ENCODE measurements around the gene CTNNAL1.

DNA sequence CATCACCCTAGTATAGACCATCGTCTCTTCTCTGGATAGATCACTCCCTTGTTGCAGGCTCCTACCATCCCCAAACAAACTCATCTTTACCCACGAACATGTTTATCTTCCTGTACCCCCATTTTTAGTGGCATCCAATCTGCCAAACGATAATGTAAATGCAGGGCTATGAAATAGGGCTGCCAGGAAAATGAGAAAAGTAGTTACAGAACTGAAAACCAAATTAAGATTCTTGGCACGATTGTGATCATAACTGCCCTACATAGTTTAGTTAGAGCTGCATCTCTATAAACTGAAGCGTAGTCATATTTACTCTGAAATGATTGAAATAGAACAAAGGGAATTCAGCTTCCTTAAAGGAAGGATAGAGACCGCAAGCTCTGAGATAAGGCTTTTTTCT is 53.0 kb downstream of the CTNNAL1 start:
- TF ChIP-seq, protein P1, sequence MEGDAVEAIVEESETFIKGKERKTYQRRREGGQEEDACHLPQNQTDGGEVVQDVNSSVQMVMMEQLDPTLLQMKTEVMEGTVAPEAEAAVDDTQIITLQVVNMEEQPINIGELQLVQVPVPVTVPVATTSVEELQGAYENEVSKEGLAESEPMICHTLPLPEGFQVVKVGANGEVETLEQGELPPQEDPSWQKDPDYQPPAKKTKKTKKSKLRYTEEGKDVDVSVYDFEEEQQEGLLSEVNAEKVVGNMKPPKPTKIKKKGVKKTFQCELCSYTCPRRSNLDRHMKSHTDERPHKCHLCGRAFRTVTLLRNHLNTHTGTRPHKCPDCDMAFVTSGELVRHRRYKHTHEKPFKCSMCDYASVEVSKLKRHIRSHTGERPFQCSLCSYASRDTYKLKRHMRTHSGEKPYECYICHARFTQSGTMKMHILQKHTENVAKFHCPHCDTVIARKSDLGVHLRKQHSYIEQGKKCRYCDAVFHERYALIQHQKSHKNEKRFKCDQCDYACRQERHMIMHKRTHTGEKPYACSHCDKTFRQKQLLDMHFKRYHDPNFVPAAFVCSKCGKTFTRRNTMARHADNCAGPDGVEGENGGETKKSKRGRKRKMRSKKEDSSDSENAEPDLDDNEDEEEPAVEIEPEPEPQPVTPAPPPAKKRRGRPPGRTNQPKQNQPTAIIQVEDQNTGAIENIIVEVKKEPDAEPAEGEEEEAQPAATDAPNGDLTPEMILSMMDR (IDR thresholded peaks at IDR 0.05) = no peak
- TF ChIP-seq POLR2A (IDR thresholded peaks at IDR 0.05; ENCODE audit: low read depth) = no peak
- TF ChIP-seq POLR2AphosphoS5 (IDR thresholded peaks at IDR 0.05) = no peak
- no peak for TF ChIP-seq EP300 (IDR thresholded peaks at IDR 0.05)

Measured in esophagus muscularis mucosa (tissue), 4 donors.